ENCODE data around the gene FAM184A. TPM values are rescaled to one million over a fixed set of nuclear protein-coding genes. Genes with fewer than 3 reads are reported as not detected.
"Not testable (repeated sequence)": the region's sequence is repeated elsewhere in the genome, so short reads cannot be mapped to it uniquely, and the experiment has no call there.

FAM184A gene
- total and polyA plus RNA-seq, 2 experiments from 2014 or later: 13.7 to 18.6 TPM

GRCh38 chr6:119022796-119023195, 55.7 kb downstream of the FAM184A start:
- Histone ChIP-seq H4K20me1 (replicated peaks; ENCODE audit: insufficient read depth) (no peaks in the 10 kb centered on the region), H3K4me1 (ENCODE audit: insufficient read depth) (peaks cover 44% of the 10 kb centered on the region), H3K27ac (ENCODE audit: low read depth) (no peak overlapping the region), H3K9me2 (ENCODE audit: insufficient read depth) (no peaks in the 10 kb centered on the region), H3K27me3 (ENCODE audit: insufficient read depth) (peaks cover 21% of the 10 kb centered on the region), H3K4me3 (no peak overlapping the region), H2AFZ (no peak overlapping the region), H3K4me2 (no peak overlapping the region), H3K36me3 (ENCODE audit: insufficient read depth) (no peaks in the 10 kb centered on the region), H3K79me2 (replicated peaks; ENCODE audit: insufficient read depth) (no peaks in the 10 kb centered on the region), H3F3A (replicated peaks; ENCODE audit: low read depth) (no peaks in the 10 kb centered on the region; the same call in 1 of the 2 replicates)
- TF ChIP-seq EZH2 (IDR thresholded peaks at IDR 0.05; ENCODE audit: low read depth, unreplicated experiment) (no peak), CTCF (conservative IDR thresholded peaks at IDR 0.05; ENCODE audit: low read depth in 2 of 2) (no peak), STAT1 (IDR thresholded peaks at IDR 0.05; ENCODE audit: unreplicated experiment) (no peak)
- ATAC-seq (no peak), DNase-seq (ENCODE audit: low spot score) (no peak)
- H3K27me3 Mint-ChIP-seq (ENCODE audit: insufficient read depth, low read depth, poor library complexity): peaks cover 2% of the 10 kb centered on the region
- no peak overlapping the region for H3K27ac Mint-ChIP-seq
- H3K4me3 Mint-ChIP-seq: no peak overlapping the region
- H3K9me3 Mint-ChIP-seq: no peaks in the 10 kb centered on the region
- peaks cover 6% of the 10 kb centered on the region; the same call in 1 of the 3 replicates for H3K36me3 Mint-ChIP-seq (ENCODE audit: low read depth)
- peaks cover 43% of the 10 kb centered on the region for H3K4me1 Mint-ChIP-seq

DNA sequence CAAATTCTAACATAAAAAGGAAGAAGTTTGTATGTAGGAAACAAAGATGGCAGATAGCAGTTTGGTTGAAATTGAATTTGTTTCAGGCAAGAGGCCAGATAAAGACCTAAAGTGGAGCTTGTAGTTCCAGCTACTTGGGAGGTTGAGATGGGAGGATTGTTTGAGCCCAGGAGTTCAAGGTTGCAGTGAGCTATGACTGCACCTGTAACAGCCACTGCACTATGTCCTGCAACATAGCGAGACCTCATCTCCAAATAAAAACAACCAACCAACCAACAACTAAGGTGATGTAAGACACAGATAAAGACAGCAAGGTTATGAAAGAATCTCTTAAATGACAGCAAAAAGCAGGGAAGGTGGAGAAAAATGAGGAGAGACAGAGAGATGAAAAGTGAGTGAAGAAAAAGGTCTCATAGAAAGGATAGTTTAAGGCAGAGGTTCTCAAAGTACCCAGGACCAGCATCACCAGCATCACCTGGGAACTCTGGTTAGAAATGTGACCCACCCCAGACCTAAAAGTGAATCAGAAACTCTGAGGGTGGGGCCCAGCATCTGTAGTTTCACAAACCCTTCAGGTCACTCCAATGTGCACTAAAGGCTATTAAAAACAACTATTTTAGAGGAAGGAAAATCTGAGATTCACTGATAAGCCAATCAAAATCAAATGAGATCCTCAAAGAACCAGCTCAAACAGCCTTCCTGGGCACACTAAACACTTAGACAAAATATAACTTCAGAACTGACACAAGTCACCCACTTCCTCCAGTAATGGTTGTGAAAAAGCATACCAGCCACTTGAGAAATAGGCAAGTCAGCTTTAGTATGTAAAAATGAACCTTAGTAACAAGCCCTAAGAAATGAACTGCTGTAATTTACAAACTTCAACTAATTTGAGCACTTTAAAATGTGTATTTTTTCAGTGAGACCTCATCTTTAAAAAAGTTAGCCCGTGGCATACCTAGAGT, 57.6 kb downstream of the FAM184A start:
- Histone ChIP-seq H3K9me2 (ENCODE audit: insufficient read depth) (no peaks in the 10 kb centered on the region), H2AFZ (no peak overlapping the region), H3K27ac (ENCODE audit: low read depth) (no peak overlapping the region), H3K79me2 (replicated peaks; ENCODE audit: insufficient read depth) (no peaks in the 10 kb centered on the region), H3K4me1 (ENCODE audit: insufficient read depth) (peaks cover 27% of the 10 kb centered on the region), H3K4me3 (no peak overlapping the region), H3K36me3 (ENCODE audit: insufficient read depth) (no peaks in the 10 kb centered on the region), H3K27me3 (ENCODE audit: insufficient read depth) (peaks cover 14% of the 10 kb centered on the region), H3F3A (replicated peaks; ENCODE audit: low read depth) (no peaks in the 10 kb centered on the region), H4K20me1 (replicated peaks; ENCODE audit: insufficient read depth) (no peaks in the 10 kb centered on the region), H3K4me2 (no peak overlapping the region)
- no peak for DNase-seq (ENCODE audit: low spot score)
- no peak for TF ChIP-seq POLR2AphosphoS5 (IDR thresholded peaks at IDR 0.05; ENCODE audit: low read depth)
- no peak for TF ChIP-seq STAT1 (IDR thresholded peaks at IDR 0.05; ENCODE audit: unreplicated experiment)
- no peak for TF ChIP-seq ZNF462 (CRISPR knock-in tag; IDR thresholded peaks at IDR 0.05)
- no peak for TF ChIP-seq ZNF331 (CRISPR knock-in tag; IDR thresholded peaks at IDR 0.05; ENCODE audit: low read depth)
- Mint-ChIP-seq H3K4me3 (no peak overlapping the region), H3K36me3 (ENCODE audit: low read depth) (peaks cover 18% of the 10 kb centered on the region), H3K27me3 (ENCODE audit: insufficient read depth, low read depth, poor library complexity) (no peaks in the 10 kb centered on the region), H3K27ac (no peak overlapping the region), H3K9me3 (peaks cover 7% of the 10 kb centered on the region; the same call in 2 of the 3 replicates), H3K4me1 (peaks cover 25% of the 10 kb centered on the region)
- no peak for ATAC-seq

- H3K27me3 ChIP-seq (ENCODE audit: insufficient read depth); H3K4me1 Mint-ChIP-seq; H3K79me2 ChIP-seq (replicated peaks; ENCODE audit: insufficient read depth); H2AFZ ChIP-seq; H3K9me2 ChIP-seq (ENCODE audit: insufficient read depth); H3K36me3 ChIP-seq (ENCODE audit: insufficient read depth); H4K20me1 ChIP-seq (replicated peaks; ENCODE audit: insufficient read depth); H3K4me2 ChIP-seq; H3K27ac ChIP-seq (ENCODE audit: low read depth); DNase-seq (ENCODE audit: low spot score); H3K27me3 Mint-ChIP-seq (ENCODE audit: insufficient read depth, low read depth, poor library complexity); H3K4me3 Mint-ChIP-seq; H3K4me1 ChIP-seq (ENCODE audit: insufficient read depth); H3K27ac Mint-ChIP-seq; ATAC-seq; H3K4me3 ChIP-seq; H3F3A ChIP-seq (replicated peaks; ENCODE audit: low read depth): not testable (repeated sequence)
- Mint-ChIP-seq H3K9me3 (peaks cover 16% of the 10 kb centered on the region; the same call in 2 of the 3 replicates), H3K36me3 (ENCODE audit: low read depth) (peaks cover 37% of the 10 kb centered on the region)
Measured at GRCh38 chr6:119015165-119015564, 63.3 kb downstream of the FAM184A start.

All from GM23338 (cell line).